CD4-positive, alpha-beta T cell treated with Interferon alpha-2 for 1 hour (primary cell): ENCODE measurements around the gene C2orf72.

ENCODE experiments used
- DNase-seq, 2 donors: peaks; one replicate each; pipeline ENCODE4 v3.0.0-alpha.2; 2020 to 2022

C2orf72 gene

DNA sequence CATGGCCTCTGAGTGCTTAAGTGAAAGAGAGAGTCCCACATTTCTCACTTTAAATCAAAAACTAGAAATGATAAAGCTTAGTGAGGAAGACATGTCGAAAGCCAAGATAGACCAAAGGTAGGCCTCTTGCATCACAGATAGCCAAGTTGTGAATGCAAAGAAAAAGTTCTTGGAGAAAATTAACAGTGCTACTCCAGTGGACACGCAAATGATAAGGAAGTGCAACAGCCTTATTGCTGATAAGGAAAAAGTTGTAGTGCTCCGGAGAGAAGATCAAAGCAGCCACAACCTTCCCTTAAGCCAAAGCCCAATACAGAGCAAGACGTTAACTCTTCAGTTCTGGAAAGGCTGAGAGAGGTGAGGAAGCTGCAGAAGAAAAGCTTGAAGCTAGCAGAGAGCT, 51.4 kb downstream of the C2orf72 start:
- no peak for DNase-seq

DNA sequence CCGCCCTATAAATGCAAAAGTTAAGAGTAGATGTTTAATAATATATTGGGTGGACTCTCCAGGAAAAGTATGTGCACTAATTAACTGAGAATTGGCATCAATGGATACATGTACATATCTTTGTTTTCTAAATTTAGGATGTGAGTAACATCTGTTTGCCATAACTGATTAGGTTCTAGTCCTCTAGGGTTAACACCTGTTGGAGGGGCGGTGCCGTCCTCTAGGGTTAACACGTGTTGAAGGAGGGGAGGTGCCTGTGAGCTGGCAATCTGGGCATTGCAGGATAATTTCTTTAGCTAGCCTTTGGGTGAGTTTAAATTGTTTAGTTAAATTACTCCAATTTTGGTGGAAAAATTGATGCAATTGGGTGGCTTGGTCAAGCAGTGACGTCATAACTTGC, 56.6 kb downstream of the C2orf72 start:
- DNase-seq = no peak

DNA sequence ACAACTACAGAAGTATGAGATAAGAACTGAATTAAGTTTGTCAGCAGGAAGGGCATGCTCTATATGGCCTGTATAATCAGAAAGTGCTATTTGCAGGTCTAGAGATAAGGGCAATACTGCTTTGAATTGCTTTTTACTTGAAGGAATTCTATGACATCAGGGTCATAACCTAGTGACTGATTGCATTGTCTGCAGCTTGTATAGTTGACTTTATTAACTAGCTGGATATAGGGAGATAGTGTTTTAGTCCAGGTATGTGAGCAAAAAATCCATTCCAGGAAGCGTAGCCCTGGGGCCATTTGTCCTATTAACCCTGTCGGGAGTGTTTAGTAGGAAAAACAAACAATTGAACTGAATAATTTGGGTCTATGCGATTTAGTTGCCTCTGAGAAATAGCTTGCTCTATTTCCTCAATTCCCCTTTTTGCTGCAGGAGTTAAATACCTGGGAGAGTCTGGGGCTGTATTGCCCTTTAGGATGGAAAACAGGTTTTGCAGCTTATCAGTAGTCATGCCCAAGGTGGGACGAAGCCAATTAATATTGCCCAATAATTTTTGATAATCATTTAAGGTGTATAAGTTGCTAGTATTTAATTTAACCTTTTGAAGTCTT, 57.5 kb downstream of the C2orf72 start:
- no peak for DNase-seq
